ENCODE data around the gene IL10RB. TPM values are rescaled to one million over a fixed set of nuclear protein-coding genes. Genes with fewer than 3 reads are reported as not detected.
"Not testable (repeated sequence)": the region's sequence is repeated elsewhere in the genome, so short reads cannot be mapped to it uniquely, and the experiment has no call there.

The IL10RB gene
- total and polyA plus RNA-seq, 2 donors: 38.2 to 42.9 TPM

DNA sequence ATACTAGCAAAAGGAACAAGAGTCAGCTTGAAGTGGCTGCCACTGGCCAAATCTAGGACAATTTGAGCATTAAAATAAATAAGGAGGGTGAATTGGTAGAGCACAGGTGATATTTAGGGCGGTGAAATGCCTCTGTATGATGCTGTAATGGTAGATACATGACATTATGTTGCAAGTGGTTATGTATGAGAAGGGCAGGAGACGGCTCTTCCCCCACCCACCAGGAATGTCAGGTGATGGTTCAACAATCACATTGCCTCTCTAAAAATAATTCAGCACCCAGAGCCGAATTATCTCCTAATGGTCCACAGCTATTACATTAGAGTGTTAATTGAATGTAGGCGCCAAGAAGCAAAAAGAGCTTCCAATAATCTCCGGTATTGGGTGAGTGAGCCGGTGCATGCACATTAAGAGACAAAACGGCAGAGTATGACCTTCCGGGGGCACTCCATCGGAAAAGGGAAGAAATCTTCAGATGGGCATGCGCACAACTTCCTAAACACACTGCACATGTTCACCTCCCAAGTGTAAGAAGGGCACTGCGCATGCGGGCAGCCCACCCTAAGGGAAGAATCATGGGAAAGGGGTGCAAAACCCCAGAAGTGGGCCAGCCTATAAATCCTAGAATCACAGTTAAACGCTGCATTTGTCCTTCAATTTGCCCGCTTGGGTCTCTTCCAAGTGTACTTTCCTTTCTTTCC is 51.8 kb downstream of the IL10RB start:
- no peaks in the 10 kb centered on the region for H3K27me3 ChIP-seq (ENCODE audit: control insufficient read depth in 2 of 2, insufficient read depth in 1 of 2, low read length in 1 of 2)
- no peaks in the 10 kb centered on the region for H3K9me3 ChIP-seq (ENCODE audit: control insufficient read depth in 2 of 2, insufficient read depth in 1 of 2, low read length in 1 of 2)
- no peaks in the 10 kb centered on the region for H3K36me3 ChIP-seq (ENCODE audit: control insufficient read depth in 2 of 2, insufficient read depth in 2 of 2, low read length in 1 of 2)
- WGBS: 95% methylated on average over 14 of the region's 14 CpGs
- H3K4me3 ChIP-seq (ENCODE audit: low read length in 2 of 2): no peak overlapping the region
- no peak overlapping the region for H3K27ac ChIP-seq (ENCODE audit: low read depth in 1 of 2, low read length in 1 of 2)
- no peak for DNase-seq (ENCODE audit: low read depth in 6 of 9, low spot score in 9 of 9)
- no peaks in the 10 kb centered on the region for H3K4me1 ChIP-seq (ENCODE audit: control insufficient read depth in 2 of 2, insufficient read depth in 2 of 2, low read length in 2 of 2)

DNA sequence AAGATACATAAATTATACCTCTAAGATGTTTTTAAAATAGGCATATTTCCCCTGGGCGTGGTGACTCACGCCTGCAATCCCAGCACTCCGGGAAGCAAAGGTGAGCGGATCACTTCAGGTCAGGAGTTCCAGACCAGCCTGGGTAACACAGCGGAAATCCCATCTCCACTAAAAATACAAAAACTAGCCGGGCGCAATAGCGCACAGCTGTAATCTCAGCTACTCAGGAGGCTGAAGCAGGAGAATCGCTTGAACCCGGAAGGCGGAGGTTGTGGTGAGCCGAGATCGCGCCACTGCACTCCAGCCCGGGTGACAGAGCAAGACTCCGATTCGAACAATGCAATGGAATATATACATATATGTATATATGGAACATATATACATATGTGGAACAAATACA is 54.8 kb downstream of the IL10RB start:
- not testable (repeated sequence) for H3K27me3 ChIP-seq (ENCODE audit: control insufficient read depth in 2 of 2, insufficient read depth in 1 of 2, low read length in 1 of 2); H3K36me3 ChIP-seq (ENCODE audit: control insufficient read depth in 2 of 2, insufficient read depth in 2 of 2, low read length in 1 of 2); H3K4me3 ChIP-seq (ENCODE audit: low read length in 2 of 2); H3K4me1 ChIP-seq (ENCODE audit: control insufficient read depth in 2 of 2, insufficient read depth in 2 of 2, low read length in 2 of 2); DNase-seq (ENCODE audit: low read depth in 6 of 9, low spot score in 9 of 9); H3K27ac ChIP-seq (ENCODE audit: low read depth in 1 of 2, low read length in 1 of 2); H3K9me3 ChIP-seq (ENCODE audit: control insufficient read depth in 2 of 2, insufficient read depth in 1 of 2, low read length in 1 of 2)
- 87% methylated on average over 17 of the region's 17 CpGs for WGBS

DNA sequence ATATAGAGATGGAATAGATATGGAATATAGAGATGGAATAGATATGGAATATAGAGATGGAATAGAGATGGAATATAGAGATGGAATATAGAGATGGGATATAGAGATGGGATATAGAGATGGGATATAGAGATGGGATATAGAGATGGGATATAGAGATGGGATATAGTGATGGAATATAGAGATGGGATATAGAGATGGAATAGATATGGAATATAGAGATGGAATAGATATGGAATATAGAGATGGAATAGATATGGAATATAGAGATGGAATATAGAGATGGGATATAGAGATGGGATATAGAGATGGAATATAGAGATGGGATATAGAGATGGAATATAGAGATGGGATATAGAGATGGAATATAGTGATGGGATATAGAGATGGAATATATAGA is 57.4 kb downstream of the IL10RB start:
- H3K27ac ChIP-seq (ENCODE audit: low read depth in 1 of 2, low read length in 1 of 2): not testable (repeated sequence)

DNA sequence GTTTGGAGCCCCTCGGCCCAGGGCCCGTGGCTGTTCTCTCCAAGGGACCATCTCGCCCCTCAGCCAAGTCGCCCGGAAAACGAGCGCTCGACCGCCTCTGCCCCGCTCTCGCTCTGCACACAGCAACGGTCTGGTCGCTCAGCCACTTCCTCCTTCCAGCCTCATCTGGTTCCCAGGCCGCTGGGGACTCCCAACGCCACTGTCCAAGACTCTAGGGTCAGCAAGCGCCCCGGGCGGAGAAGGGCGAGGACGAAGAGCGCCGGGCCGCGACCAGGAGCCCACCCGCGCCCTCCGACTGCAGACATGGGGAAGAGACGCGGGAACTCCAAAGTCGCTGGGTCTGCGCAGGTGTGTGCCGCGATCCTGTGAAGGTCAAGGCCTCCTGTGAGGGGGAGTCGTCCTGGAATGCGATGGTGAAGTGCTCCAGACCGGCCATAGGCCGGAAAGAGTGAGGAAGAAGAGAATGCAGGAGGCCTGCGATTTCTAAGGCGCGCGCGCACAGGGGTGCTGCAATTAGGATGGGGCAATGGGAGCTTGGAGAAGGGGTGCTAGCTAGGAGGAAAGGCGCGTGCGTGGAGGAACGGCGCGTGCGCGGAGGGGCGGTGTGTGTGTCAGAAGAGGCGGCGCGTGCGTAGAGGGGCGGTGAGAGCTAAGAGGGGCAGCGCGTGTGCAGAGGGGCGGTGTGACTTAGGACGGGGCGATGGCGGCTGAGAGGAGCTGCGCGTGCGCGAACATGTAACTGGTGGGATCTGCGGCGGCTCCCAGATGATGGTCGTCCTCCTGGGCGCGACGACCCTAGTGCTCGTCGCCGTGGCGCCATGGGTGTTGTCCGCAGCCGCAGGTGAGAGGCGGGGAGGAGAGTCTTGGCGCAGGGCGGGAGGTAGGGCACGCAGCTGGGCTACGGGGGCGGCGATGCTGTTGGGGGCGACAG is 58.4 kb downstream of the IL10RB start, which contains the start of gene IFNAR1:
Gene IFNAR1, plus strand, starts transcription at position 680 of the 931 bp plus-strand sequence. Its CDS starts 86 bp downstream, at position 766.
- peaks cover 0 to 3% of the 10 kb centered on the region in 2 donors for H3K36me3 ChIP-seq (ENCODE audit: control insufficient read depth in 2 of 2, insufficient read depth in 2 of 2, low read length in 1 of 2)
- DNase-seq (ENCODE audit: low read depth in 6 of 9, low spot score in 9 of 9): peak; percentile 93 to 99 (median 98)
- H3K4me1 ChIP-seq (ENCODE audit: control insufficient read depth in 2 of 2, insufficient read depth in 2 of 2, low read length in 2 of 2): peaks cover 19 to 22% of the 10 kb centered on the region in 2 donors

More for the DNA sequence above, 57.4 kb downstream of the IL10RB start:
- H3K4me3 ChIP-seq (ENCODE audit: low read length in 2 of 2); DNase-seq (ENCODE audit: low read depth in 6 of 9, low spot score in 9 of 9); H3K27me3 ChIP-seq (ENCODE audit: control insufficient read depth in 2 of 2, insufficient read depth in 1 of 2, low read length in 1 of 2); H3K36me3 ChIP-seq (ENCODE audit: control insufficient read depth in 2 of 2, insufficient read depth in 2 of 2, low read length in 1 of 2); H3K9me3 ChIP-seq (ENCODE audit: control insufficient read depth in 2 of 2, insufficient read depth in 1 of 2, low read length in 1 of 2): not testable (repeated sequence)
- peaks cover 19 to 22% of the 10 kb centered on the region in 2 donors for H3K4me1 ChIP-seq (ENCODE audit: control insufficient read depth in 2 of 2, insufficient read depth in 2 of 2, low read length in 2 of 2)

DNA sequence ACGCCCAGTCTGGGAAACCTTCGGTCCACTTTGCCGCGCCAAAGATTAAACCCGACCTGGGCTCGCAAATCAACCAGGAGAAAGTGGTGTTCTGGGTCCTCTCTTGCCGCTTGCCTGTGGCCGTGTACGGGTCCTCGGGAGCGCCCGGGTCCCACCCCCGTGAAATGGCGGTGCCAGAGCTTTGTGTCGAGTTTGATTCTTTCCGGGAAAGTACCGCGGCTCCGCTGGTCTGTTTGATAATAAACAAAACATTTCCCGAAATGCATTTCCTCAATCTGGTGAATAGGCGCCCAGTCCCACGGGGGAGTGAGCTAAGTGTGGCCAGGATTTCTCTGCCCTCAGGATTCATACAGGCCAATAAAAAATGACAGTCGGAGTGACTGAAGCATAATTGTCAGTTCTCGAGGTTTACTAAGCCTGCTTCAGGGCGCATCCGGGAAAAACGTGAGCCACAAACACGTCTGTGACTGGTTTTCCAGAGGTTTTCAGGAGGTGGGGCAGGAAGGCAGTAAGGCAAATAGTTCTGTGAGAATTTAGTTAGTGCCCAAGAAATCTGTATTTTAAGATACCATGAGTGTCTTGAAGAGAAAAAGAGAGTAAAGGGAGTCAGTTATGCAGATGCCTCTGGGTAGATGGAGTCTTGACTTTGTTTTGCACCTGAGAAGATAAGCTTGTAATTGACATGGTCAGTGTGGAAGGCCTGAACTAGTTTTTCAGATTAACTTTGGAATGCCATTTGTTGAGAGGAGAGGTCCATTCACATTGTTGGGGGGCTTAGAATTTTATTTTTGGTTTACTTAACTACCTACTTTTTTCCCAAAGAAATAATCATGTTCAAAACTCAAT is 59.3 kb downstream of the IL10RB start:
- peak in 7 of 9 donors; percentile 48 to 82 (median 59) for DNase-seq (ENCODE audit: low read depth in 6 of 9, low spot score in 9 of 9)
- Histone ChIP-seq H3K4me1 (ENCODE audit: control insufficient read depth in 2 of 2, insufficient read depth in 2 of 2, low read length in 2 of 2) (peaks cover 19 to 22% of the 10 kb centered on the region in 2 donors), H3K27ac (ENCODE audit: low read depth in 1 of 2, low read length in 1 of 2) (peak overlapping the region; percentile 81 to 98), H3K27me3 (ENCODE audit: control insufficient read depth in 2 of 2, insufficient read depth in 1 of 2, low read length in 1 of 2) (no peaks in the 10 kb centered on the region), H3K9me3 (ENCODE audit: control insufficient read depth in 2 of 2, insufficient read depth in 1 of 2, low read length in 1 of 2) (peaks cover 0 to 3% of the 10 kb centered on the region in 2 donors), H3K4me3 (ENCODE audit: low read length in 2 of 2) (peak overlapping the region; percentile 64 to 100), H3K36me3 (ENCODE audit: control insufficient read depth in 2 of 2, insufficient read depth in 2 of 2, low read length in 1 of 2) (peaks cover 0 to 4% of the 10 kb centered on the region in 2 donors)
- WGBS: under 1% methylated on average over 28 of the region's 28 CpGs

More for the DNA sequence above, 58.4 kb downstream of the IL10RB start, which contains the start of gene IFNAR1:
- Histone ChIP-seq H3K4me3 (ENCODE audit: low read length in 2 of 2) (peak within 1 kb of the TSS; percentile 64 to 100), H3K27ac (ENCODE audit: low read depth in 1 of 2, low read length in 1 of 2) (peak within 1 kb of the TSS; percentile 96 to 98), H3K27me3 (ENCODE audit: control insufficient read depth in 2 of 2, insufficient read depth in 1 of 2, low read length in 1 of 2) (no peaks in the 10 kb centered on the region), H3K9me3 (ENCODE audit: control insufficient read depth in 2 of 2, insufficient read depth in 1 of 2, low read length in 1 of 2) (peaks cover 0 to 3% of the 10 kb centered on the region in 2 donors)
- WGBS: under 1% methylated on average over 86 of the region's 86 CpGs

DNA sequence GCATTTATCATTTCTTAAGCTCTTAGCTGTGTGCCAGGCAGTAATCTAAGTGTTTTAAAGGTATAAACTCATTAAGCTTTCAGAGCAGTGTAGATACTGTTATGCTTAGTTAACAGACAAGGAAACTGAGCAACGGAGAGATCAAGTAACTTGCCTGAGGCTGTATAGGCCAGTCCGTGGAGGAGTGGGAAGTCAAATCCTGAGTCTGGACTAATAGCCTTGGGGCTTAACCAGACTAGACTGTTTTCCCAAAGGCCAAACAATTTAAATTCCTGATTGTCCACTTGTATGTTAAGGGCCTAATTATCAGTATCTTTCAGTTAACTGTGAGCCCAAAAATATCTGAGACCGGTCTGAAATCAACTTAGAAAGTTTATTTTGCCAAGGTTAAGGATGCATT is 61.2 kb downstream of the IL10RB start:
- Histone ChIP-seq H3K36me3 (ENCODE audit: control insufficient read depth in 2 of 2, insufficient read depth in 2 of 2, low read length in 1 of 2) (peaks cover 14 to 21% of the 10 kb centered on the region in 2 donors), H3K27me3 (ENCODE audit: control insufficient read depth in 2 of 2, insufficient read depth in 1 of 2, low read length in 1 of 2) (no peaks in the 10 kb centered on the region), H3K9me3 (ENCODE audit: control insufficient read depth in 2 of 2, insufficient read depth in 1 of 2, low read length in 1 of 2) (peaks cover 0 to 15% of the 10 kb centered on the region in 2 donors), H3K27ac (ENCODE audit: low read depth in 1 of 2, low read length in 1 of 2) (no peak overlapping the region), H3K4me3 (ENCODE audit: low read length in 2 of 2) (no peak overlapping the region), H3K4me1 (ENCODE audit: control insufficient read depth in 2 of 2, insufficient read depth in 2 of 2, low read length in 2 of 2) (peaks cover 19 to 25% of the 10 kb centered on the region in 2 donors)
- WGBS: 96% methylated on average over 3 of the region's 3 CpGs
- no peak for DNase-seq (ENCODE audit: low read depth in 6 of 9, low spot score in 9 of 9)

DNA sequence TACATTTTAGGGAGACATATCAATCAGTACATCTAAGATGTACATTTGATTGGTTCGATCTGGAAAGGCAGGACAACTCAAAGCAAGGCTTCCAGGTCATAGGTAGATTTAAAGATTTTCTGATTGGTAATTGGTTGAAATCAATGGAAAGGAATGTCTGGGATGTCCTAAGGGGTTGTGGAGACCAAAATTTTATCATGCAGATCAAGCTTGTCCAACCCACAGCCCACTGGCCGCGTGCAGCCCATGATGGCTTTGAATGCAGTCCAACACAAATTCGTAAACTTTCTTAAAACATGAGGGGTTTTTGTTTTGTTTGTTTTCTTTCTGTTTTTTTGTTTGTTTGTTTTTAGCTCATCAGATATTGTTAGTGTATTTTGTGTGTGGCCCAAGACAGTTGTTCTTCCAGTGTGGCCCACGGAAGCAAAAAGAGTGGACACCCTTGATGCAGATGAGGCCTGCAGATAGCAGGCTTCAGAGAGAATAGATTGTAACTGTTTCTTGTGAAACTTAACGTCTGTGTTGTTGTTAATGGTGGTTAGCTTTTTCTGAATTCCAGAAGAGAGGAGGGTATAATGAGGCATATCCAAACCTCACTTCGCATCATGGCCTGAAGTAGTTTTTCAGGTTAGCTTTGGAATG is 61.7 kb downstream of the IL10RB start:
- Histone ChIP-seq H3K4me1 (ENCODE audit: control insufficient read depth in 2 of 2, insufficient read depth in 2 of 2, low read length in 2 of 2) (peaks cover 19 to 25% of the 10 kb centered on the region in 2 donors), H3K27ac (ENCODE audit: low read depth in 1 of 2, low read length in 1 of 2) (no peak overlapping the region), H3K4me3 (ENCODE audit: low read length in 2 of 2) (no peak overlapping the region), H3K27me3 (ENCODE audit: control insufficient read depth in 2 of 2, insufficient read depth in 1 of 2, low read length in 1 of 2) (no peaks in the 10 kb centered on the region), H3K9me3 (ENCODE audit: control insufficient read depth in 2 of 2, insufficient read depth in 1 of 2, low read length in 1 of 2) (peaks cover 0 to 15% of the 10 kb centered on the region in 2 donors), H3K36me3 (ENCODE audit: control insufficient read depth in 2 of 2, insufficient read depth in 2 of 2, low read length in 1 of 2) (peaks cover 14 to 21% of the 10 kb centered on the region in 2 donors)
- DNase-seq (ENCODE audit: low read depth in 6 of 9, low spot score in 9 of 9): no peak
- WGBS: 97% methylated on average over 7 of the region's 7 CpGs

DNA sequence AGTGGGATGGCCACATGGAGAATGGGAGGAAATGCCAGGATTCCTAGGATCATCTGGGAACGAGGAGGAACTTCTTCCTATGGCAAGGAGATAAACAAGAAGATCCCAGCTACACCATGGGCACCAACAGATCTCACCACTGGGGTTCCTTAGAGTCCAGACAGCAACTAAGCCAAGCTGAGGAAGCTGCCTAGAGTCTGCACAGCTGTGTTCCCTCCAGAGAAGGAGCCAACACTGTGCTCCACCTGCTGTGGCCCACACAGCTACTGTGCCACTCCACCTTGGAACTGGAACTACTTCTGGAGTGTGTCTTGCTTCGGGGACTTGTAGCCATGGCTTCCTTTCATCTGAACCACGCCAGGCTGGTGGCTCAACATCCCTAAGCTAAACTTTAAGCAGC is 64.6 kb downstream of the IL10RB start:
- WGBS: 91% methylated on average over 3 of the region's 3 CpGs
- Histone ChIP-seq H3K4me1 (ENCODE audit: control insufficient read depth in 2 of 2, insufficient read depth in 2 of 2, low read length in 2 of 2) (peaks cover 19 to 25% of the 10 kb centered on the region in 2 donors), H3K4me3 (ENCODE audit: low read length in 2 of 2) (no peak overlapping the region), H3K36me3 (ENCODE audit: control insufficient read depth in 2 of 2, insufficient read depth in 2 of 2, low read length in 1 of 2) (peaks cover 16 to 25% of the 10 kb centered on the region in 2 donors), H3K27ac (ENCODE audit: low read depth in 1 of 2, low read length in 1 of 2) (no peak overlapping the region), H3K27me3 (ENCODE audit: control insufficient read depth in 2 of 2, insufficient read depth in 1 of 2, low read length in 1 of 2) (no peaks in the 10 kb centered on the region), H3K9me3 (ENCODE audit: control insufficient read depth in 2 of 2, insufficient read depth in 1 of 2, low read length in 1 of 2) (peaks cover 0 to 13% of the 10 kb centered on the region in 2 donors)
- DNase-seq (ENCODE audit: low read depth in 6 of 9, low spot score in 9 of 9): no peak
